NCI-H128 (cell line): ENCODE results near the gene PTDSS2.

ENCODE experiments used
- DNase-seq: peaks from one replicate; lab custom pipeline; 2025; ENCODE audit not compliant: unreplicated experiment; lab: John Stamatoyannopoulos, UW

PTDSS2 gene

GRCh38 chr11:447923-448731, 2.0 kb upstream of the PTDSS2 start:
- peak; percentile 90 for DNase-seq

- peak; percentile 51 for DNase-seq
These were observed 851 bp downstream of the PTDSS2 start for GRCh38 chr11:450809-451451.

GRCh38 chr11:451738-452137, 1.7 kb downstream of the PTDSS2 start:
- DNase-seq: no peak

GRCh38 chr11:452203-452744, 2.2 kb downstream of the PTDSS2 start:
- no peak for DNase-seq

- no peak for DNase-seq
These were observed 2.9 kb downstream of the PTDSS2 start for GRCh38 chr11:452916-453527.

GRCh38 chr11:453564-453963, 3.5 kb downstream of the PTDSS2 start:
- no peak for DNase-seq

- DNase-seq: no peak
These were observed 4.0 kb downstream of the PTDSS2 start for GRCh38 chr11:454043-454442.

- no peak for DNase-seq
These were observed 4.9 kb downstream of the PTDSS2 start for GRCh38 chr11:454801-455565.

GRCh38 chr11:455566-456147, 5.6 kb downstream of the PTDSS2 start:
- DNase-seq: no peak

- no peak for DNase-seq
These were observed 6.5 kb downstream of the PTDSS2 start for GRCh38 chr11:456533-456932.

- no peak for DNase-seq
These were observed 7.2 kb downstream of the PTDSS2 start for GRCh38 chr11:457111-457760.

GRCh38 chr11:459511-460220, 9.6 kb downstream of the PTDSS2 start:
- DNase-seq: no peak

- no peak for DNase-seq
These were observed 10.5 kb downstream of the PTDSS2 start for GRCh38 chr11:460331-461199.

- DNase-seq: no peak
These were observed 11.5 kb downstream of the PTDSS2 start for GRCh38 chr11:461626-462025.

- no peak for DNase-seq
These were observed 12.2 kb downstream of the PTDSS2 start for GRCh38 chr11:462107-462890.

GRCh38 chr11:464316-464715, 14.2 kb downstream of the PTDSS2 start:
- no peak for DNase-seq

- DNase-seq: no peak
These were observed 15.9 kb downstream of the PTDSS2 start for GRCh38 chr11:465896-466530.
